ENCODE measurements around the gene ZFAND3.

ZFAND3 gene

DNA sequence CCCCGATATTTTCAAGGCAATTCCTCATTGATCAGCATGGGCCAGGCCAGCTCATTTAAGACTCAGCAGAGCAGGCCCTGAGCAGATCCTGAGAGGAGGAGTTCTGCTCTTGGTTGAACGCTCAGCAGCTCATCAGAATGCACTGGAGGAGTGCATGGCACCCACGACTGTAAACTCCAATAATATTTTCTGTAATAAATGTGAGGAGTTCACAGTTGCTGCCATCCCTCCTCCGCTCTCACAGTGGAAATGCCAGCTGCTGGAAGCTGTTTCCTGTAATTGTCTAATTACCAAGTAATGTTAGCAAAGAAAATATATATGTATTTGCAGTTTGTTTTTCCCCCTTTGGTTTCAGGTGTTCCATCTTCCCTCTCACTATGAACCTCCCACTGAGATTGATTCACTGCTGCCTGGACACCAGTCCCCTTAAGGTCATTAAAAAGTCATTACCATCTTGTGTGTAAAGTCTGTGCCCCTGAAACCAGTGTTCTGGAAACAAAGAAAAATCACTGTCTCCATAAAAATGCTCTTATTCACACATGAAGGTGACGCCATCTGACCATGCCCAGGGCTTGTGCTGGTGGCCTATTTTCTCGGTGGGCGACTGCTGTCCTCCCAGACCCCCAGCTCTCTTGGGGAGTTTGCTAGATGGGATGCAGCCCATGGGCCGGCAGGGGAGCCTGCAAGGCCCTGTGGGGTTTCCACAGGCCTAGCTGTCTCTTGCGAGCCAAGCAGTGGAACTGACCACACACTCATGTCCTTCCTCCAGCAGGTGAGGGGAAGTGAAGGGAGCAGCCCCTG, 374.2 kb downstream of the ZFAND3 start:
- DNase-seq = no peak

DNA sequence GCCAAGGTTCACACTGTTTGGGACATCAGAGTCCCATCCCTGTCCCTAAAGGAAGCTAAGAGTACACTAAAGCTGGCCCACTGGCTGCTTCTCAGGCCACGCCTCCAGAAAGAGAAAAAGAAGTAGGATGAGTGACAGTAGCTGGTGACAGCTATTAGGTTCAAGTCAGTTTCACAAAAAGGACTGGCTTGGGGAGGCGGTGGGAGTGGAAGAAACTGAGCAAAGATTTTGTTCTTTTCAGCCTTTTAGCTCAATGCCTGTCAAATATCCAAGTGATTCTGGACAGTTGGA, 374.7 kb downstream of the ZFAND3 start:
- no peak for DNase-seq

DNA sequence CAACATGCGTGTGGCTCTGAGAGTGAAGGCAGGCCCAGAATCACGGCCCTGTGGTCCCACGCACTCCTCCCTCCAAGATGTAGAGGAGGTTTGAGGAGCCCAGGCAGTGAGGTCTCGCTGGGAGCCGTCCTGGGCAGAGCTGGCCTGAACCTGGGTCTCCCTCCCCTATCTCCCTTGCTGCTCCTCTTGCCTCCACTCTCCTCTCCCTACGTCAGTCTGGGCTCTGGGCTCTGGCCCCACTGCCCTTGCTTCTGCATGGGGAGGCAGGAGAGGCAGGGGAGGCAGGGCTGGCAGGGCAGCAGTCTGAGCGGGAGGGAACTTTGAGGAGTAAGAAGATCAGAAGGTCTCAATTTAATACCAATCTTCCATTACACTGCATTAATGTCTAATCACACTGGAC, 375.1 kb downstream of the ZFAND3 start:
- DNase-seq = no peak

DNA sequence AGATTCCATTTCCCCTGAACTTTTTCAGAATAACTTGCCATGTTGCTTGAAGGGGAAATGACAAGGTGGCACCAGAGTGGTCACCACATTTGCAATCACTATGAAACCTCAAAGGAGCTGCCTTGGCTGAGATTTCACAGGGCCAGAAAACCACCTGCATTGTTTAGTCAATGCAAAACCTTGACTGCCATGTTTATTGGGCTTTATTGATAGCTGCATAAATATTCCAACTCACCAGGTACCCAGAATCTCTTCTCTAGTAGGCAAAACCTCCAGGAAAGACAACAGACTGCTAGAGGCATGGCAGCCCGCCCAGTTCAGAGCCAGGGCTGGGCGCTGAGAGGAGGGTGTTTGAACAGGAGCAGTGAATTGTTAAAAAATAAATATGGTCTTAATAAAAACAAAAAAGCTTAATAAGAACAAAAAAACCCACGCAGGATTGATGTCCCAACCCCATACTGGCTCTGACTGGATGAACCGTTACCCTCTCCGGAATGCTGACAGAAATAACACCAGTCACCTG, 375.6 kb downstream of the ZFAND3 start:
- no peak for DNase-seq

DNA sequence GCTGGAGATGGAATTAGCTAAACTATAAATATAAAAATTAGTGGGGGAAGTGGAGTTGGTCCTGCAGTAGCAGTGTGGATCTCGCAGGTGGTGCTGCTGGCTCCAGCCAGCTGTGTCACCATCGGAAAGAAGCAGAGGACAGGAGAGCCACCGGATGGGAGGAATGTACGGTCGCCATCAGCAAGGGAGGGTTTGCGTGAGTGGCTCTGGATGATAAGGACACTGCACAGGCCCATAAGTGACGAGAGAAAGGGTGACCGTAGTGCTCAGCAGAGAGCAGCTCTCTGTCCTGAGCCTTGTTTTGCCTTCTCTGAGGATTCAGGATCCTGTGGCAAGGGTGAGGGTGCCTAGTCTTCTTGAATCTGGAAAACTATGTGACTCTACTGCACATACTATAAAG, 378.7 kb downstream of the ZFAND3 start:
- no peak for DNase-seq

Data from hematopoietic multipotent progenitor cell treated with erythropoietin and hydrocortisone succinate and interleukin-3 and kit ligand, for 6 days (in vitro differentiated cells).